Measurements from ENCODE around the gene TLR1.
"Not testable (repeated sequence)": the region's sequence is repeated elsewhere in the genome, so short reads cannot be mapped to it uniquely, and the experiment has no call there.

Gene TLR1

DNA sequence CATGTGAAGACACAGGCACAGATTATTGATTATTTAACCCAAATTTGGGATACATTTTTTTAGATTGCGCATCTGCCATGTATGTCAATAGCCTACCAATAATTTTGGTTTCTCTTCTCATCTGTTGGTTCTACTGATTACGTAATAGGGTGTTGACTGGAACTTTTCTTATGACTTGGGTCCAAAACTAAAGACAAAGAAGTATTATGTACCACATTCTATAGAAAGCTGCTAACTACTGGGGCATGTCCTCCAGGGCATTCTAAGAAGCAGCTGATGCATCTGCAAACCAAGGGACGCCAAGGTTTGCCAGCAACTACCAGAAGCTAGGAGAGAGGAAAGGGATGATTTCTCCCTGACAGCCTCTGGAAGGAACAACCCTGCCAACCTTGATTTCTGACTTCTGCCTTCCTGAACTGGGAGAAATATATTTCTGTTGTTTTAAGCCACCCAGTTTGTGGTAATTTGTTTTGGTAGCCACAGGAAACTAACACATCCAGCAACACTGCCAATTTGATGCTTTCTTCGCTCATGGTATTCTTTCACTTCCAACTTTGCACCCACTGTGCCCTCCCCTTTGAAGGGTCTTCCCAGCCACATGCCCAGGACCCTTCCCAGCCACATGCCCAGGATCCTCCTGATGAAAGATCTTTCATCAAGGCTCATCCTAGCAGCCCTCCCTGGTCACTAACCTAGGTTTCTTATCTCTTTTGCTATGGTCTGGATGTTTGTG, 15.9 kb upstream of the TLR1 start:
- no peak overlapping the region for H3K4me3 ChIP-seq (ENCODE audit: low read depth, low read length)
- TF ChIP-seq, protein P1, sequence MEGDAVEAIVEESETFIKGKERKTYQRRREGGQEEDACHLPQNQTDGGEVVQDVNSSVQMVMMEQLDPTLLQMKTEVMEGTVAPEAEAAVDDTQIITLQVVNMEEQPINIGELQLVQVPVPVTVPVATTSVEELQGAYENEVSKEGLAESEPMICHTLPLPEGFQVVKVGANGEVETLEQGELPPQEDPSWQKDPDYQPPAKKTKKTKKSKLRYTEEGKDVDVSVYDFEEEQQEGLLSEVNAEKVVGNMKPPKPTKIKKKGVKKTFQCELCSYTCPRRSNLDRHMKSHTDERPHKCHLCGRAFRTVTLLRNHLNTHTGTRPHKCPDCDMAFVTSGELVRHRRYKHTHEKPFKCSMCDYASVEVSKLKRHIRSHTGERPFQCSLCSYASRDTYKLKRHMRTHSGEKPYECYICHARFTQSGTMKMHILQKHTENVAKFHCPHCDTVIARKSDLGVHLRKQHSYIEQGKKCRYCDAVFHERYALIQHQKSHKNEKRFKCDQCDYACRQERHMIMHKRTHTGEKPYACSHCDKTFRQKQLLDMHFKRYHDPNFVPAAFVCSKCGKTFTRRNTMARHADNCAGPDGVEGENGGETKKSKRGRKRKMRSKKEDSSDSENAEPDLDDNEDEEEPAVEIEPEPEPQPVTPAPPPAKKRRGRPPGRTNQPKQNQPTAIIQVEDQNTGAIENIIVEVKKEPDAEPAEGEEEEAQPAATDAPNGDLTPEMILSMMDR (IDR thresholded peaks at IDR 0.05; ENCODE audit: borderline replicate concordance, insufficient read depth, low read depth, low read length), result no peak

GRCh38 chr4:38819569-38819968, 15.0 kb upstream of the TLR1 start:
- TF ChIP-seq, protein P1 (IDR thresholded peaks at IDR 0.05; ENCODE audit: borderline replicate concordance, insufficient read depth, low read depth, low read length), result no peak
- no peak overlapping the region for H3K4me3 ChIP-seq (ENCODE audit: low read depth, low read length)

GRCh38 chr4:38818441-38818976, 13.9 kb upstream of the TLR1 start:
- H3K4me3 ChIP-seq (ENCODE audit: low read depth, low read length), result no peak overlapping the region
- TF ChIP-seq, protein P1 (IDR thresholded peaks at IDR 0.05; ENCODE audit: borderline replicate concordance, insufficient read depth, low read depth, low read length), result no peak

DNA sequence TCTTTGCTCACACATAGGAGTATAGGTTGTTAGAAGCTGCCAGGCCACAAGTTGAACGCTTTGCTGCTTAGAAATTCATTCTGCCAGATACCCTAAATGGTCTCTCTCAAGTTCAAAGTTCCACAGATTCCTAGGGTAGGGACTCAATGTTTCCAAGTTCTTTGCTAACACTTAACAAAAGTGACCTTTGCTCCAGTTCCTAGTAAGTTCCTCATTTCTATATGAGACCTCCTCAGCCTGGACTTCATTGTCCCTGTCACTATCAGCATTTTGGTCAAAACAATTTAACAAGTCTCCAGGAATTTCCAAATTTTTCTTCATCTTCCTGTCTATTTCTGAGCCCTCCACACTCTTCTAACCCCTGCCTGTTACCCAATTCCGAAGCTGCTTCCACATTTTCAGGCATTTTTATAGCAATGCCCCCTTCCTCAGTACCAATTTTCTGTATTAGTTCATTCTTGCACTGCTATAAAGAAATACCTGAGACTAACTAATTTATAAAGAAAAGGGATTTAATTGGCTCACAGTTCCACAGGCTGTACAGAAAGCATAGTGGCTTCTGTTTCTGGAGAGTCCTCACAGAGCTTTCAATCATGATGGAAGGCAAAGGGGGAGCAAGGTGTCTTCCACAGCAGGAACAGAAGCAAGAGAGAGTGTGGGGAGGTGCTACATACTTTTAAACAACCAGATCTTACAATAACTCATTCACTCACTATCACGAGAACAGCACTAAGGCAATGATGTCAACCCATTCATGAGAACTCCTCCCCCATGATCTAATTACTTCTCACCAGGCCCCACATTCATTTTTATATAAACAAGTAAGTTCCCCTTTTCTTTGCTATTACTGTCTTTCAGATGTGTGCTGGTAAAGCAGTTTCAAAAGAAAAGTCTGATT, 11.5 kb upstream of the TLR1 start:
- TF ChIP-seq, protein P1 (IDR thresholded peaks at IDR 0.05; ENCODE audit: borderline replicate concordance, insufficient read depth, low read depth, low read length), result no peak

DNA sequence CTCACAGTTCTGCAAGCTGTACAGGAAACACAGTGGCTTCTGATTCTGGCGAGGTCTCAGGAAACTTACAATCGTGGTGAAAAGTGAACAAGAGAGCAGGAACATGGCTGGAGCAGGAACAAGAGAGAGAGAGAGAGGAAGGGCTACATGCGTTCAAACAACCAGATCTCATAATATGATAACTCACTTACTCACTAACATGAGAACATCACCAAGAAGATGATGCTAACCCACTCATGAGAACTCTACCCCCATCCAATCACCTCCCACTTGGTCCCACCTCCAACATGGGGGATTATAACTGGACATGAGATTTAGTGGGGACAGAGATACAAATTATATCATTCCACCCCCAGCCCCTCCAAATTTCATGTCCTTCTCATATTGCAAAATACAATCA, 9.8 kb upstream of the TLR1 start:
- no peak overlapping the region for H3K4me3 ChIP-seq (ENCODE audit: low read depth, low read length)
- TF ChIP-seq, protein P1 (IDR thresholded peaks at IDR 0.05; ENCODE audit: borderline replicate concordance, insufficient read depth, low read depth, low read length), result no peak

More for the DNA sequence above, 11.5 kb upstream of the TLR1 start:
- H3K4me3 ChIP-seq (ENCODE audit: low read depth, low read length), result no peak overlapping the region

DNA sequence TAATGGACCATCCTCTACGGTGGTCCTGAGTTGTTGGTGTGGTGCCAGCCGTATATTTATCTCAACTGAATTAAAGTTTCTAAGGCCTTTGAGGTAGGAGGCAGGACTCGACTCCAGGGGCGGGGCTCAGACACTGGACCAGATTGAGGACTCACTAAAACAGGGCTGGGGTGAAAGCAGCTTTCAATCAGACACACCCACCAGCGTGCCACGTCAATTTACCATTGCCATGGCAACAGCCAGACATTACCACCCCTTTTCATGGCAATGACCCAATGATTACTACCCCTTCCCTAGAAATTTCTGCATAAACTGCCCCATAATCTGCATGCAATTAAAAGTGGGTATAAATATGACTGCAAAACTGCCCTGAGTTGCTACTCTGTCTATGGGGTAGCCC, 6.7 kb upstream of the TLR1 start:
- TF ChIP-seq, protein P1 (IDR thresholded peaks at IDR 0.05; ENCODE audit: borderline replicate concordance, insufficient read depth, low read depth, low read length), result no peak
- H3K4me3 ChIP-seq (ENCODE audit: low read depth, low read length), result no peak overlapping the region

- not testable (repeated sequence) for H3K4me3 ChIP-seq (ENCODE audit: low read depth, low read length)
Measured at GRCh38 chr4:38807462-38807861, 2.9 kb upstream of the TLR1 start.

DNA sequence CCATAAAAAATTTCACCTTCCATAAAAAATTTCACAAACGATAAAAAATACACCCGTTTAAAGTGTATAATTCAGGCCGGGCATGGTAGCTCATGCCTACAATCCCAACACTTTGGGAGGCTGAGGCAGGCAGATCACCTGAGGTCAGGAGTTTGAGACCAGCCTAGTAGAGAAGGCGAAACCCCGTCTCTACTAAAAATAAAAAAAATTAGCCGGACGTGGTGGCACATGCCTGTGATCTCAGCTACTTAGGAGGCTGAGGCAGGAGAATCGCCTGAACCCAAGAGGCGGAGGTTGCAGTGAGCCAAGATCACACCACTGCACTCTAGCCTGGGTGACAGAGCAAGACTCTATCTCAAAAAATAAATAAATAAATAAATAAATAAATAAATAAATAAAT, 1.7 kb upstream of the TLR1 start:
- H3K4me3 ChIP-seq (ENCODE audit: low read depth, low read length), result not testable (repeated sequence)
